Ovary (tissue), 9 donors: ENCODE measurements around the gene KYAT1. TPM values are rescaled to one million over a fixed set of nuclear protein-coding genes. Genes with fewer than 3 reads are reported as not detected.
"Not testable (repeated sequence)": the region's sequence is repeated elsewhere in the genome, so short reads cannot be mapped to it uniquely, and the experiment has no call there.

Experiments
- DNase-seq, 5 donors: peaks; one replicate each; pipeline ENCODE4 v3.0.0-alpha.2; 2019 to 2020
- H3K27ac ChIP-seq, 2 donors: fragments of 200-600 bp; one replicate each; pipeline versions ENCODE4 v1.5.1 to v1.8.0; 2019 to 2022
- H3K27me3 ChIP-seq: fragments of 200-600 bp; one replicate; pipeline ENCODE4 v1.8.0; 2022
- H3K36me3 ChIP-seq: fragments of 200-600 bp; sonication (generic); one replicate; pipeline ENCODE4 v1.5.1; 2019
- H3K4me1 ChIP-seq: one replicate; pipeline ENCODE4 v1.8.1; 2013; ENCODE audit warnings: mild to moderate bottlenecking, moderate library complexity; ENCODE audit not compliant: insufficient read depth
- H3K4me3 ChIP-seq: fragments of 200-600 bp; sonication (generic); one replicate; pipeline ENCODE4 v1.5.1; 2017
- H3K9me3 ChIP-seq, 2 donors: fragments of 200-600 bp in 1 of 2; sonication (generic) in 1 of 2; one replicate each; pipeline versions ENCODE4 v1.5.1 to v1.8.1; 2013 to 2019; ENCODE audit warnings: mild to moderate bottlenecking in 1 of 2, moderate library complexity in 1 of 2
- CTCF ChIP-seq, 3 donors: fragments of 450-650 bp in 2 of 3; fragments of 200-600 bp in 1 of 3; IDR thresholded peaks; one replicate each; pipeline versions ENCODE4 v1.5.1 to v1.8.0; 2016 to 2022; ENCODE audit warnings: antibody characterized with exemption in 3 of 3, mild to moderate bottlenecking in 1 of 3
- EP300 ChIP-seq: sonication (generic); formaldehyde crosslinking; IDR thresholded peaks from one replicate; pipeline ENCODE4 v1.6.1; 2017; ENCODE audit warnings: antibody characterized with exemption
- POLR2A ChIP-seq: fragments of 450-650 bp; IDR thresholded peaks from one replicate; pipeline ENCODE4 v1.6.1; 2017; ENCODE audit warnings: antibody characterized with exemption, mild to moderate bottlenecking, moderate library complexity
- WGBS, 3 donors: extraction: QIAGEN DNeasy Blood & Tissue Kit in 1 of 3; methylation state at CpG; one replicate each; pipeline versions ENCODE4 v1.1.5 to v1.1.7; 2013 to 2017; 5-methylcytosine and 5-hydroxymethylcytosine counted together
- intact Hi-C, 4 donors: fragments of 100-400 bp; cut with DNase I; formaldehyde crosslinking; loops; one replicate each; pipeline versions ENCODE4 v1.11.0 to v1.15.1; 2022 to 2023
- polyA plus RNA-seq, 2 donors: library from polyadenylated mRNA; stranded (reverse); fragments of 200-250 nt in 1 of 2; fragments of 350-450 nt in 1 of 2; fragmentation: Illumina TruSeq in 1 of 2; extraction: RNeasy Lipid Tissue Mini Kit (QIAGEN cat#74804) in 1 of 2; gene quantifications; one replicate each; pipeline ENCODE4 v1.2.3, GENCODE V29; 2013 to 2014
- total RNA-seq, 7 donors: library from RNA; depleted of rRNA in 2 of 7; stranded (reverse); fragments of >200 nt in 2 of 7; fragmentation: NEBNext Ultra II Directional in 3 of 7; extraction: Animal tissue kit (Norgen Biotek cat#: 25700) in 3 of 7; gene quantifications; one replicate each; pipeline versions ENCODE4 v1.1.0 to v1.2.4, GENCODE V29; 2016 to 2023
- donor health status: DM: no; HTN: no; CAD: no; lungs with moderate emphysema.
- donor health status: DM: no; HTN: no; CAD: no.
- donor health status: Bipolar disorder and iron deficiency.
- donor health status: DM: yes; HTN: yes; CAD: no.
- donor health status: DM: no; HTN: no; CAD: no.
- donor health status: DM: yes; HTN: yes; CAD: no.

The KYAT1 gene
- total and polyA plus RNA-seq, 9 donors, result 4.2 to 10.2 (median 5.8) TPM

- DNase-seq, result no peak
- Histone ChIP-seq H3K9me3 (no peaks in the 10 kb centered on the region), H3K36me3 (no peaks in the 10 kb centered on the region), H3K4me1 (no peaks in the 10 kb centered on the region), H3K4me3 (no peak overlapping the region), H3K27ac (no peak overlapping the region), H3K27me3 (no peaks in the 10 kb centered on the region)
- WGBS, 3 donors, result 81 to 89% (median 84%) methylated on average over 14 of the region's 14 CpGs
- TF ChIP-seq CTCF (IDR thresholded peaks at IDR 0.05) (no peak), POLR2A (no peak), EP300 (no peak)
- intact Hi-C loops, result no loop called here
Observed at GRCh38 chr9:128805661-128806060, 76.1 kb downstream of the KYAT1 start.

DNA sequence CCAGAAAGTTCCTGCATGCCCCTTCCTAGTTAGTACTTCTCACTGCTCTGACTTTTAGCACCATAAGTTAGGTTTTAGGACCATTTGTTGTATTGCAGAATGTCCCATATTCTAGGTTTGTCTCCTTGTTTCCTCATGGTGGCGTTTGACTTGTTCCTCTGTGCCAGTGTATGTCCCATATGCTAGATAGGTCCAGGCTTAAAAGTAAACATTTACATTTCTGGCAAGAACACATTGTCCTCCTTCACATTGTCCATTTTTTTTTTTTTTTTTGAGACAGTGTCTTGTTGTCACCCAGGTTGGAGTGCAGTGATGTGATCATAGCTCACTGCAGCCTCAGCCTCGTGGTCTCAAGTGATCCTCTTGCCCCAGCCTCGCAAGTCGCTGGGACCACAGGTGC is 79.3 kb downstream of the KYAT1 start:
- Histone ChIP-seq H3K4me1 (no peaks in the 10 kb centered on the region), H3K27me3 (no peaks in the 10 kb centered on the region), H3K9me3 (no peaks in the 10 kb centered on the region), H3K36me3 (no peaks in the 10 kb centered on the region), H3K4me3 (no peak overlapping the region), H3K27ac (no peak overlapping the region)
- TF ChIP-seq EP300 (no peak), CTCF (IDR thresholded peaks at IDR 0.05) (no peak), POLR2A (no peak)
- intact Hi-C loops, result no loop called here
- 94 to 95% (median 94%) methylated on average over 4 of the region's 4 CpGs for WGBS, 3 donors
- no peak for DNase-seq

GRCh38 chr9:128800061-128800460 is 81.7 kb downstream of the KYAT1 start:
- 84 to 91% (median 90%) methylated on average over 7 of the region's 7 CpGs for WGBS, 3 donors
- no peaks in the 10 kb centered on the region for H3K36me3 ChIP-seq

DNA sequence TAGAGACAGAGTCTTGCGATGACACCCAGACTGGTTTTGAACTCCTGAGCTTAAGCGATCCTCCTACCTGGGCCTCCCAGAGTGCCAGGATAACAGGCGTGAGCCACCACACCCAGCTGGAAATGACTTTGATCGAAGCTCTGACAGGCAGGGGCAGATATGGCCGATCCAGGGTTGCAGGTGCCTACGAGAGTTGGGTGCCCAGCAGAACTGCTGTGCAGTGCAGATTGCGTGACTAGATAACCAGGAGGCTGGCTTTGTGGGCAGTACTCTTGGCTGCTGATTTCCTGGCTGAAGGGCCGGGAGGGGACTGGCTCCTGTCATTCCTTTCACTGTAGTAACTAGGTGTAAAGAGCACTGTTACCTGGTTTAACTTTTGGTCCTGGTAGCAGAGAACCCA is 82.9 kb downstream of the KYAT1 start:
- intact Hi-C loops, result no loop called here
- WGBS, 3 donors, result 82 to 90% (median 82%) methylated on average over 8 of the region's 8 CpGs
- no peak overlapping the region for H3K4me3 ChIP-seq
- no peak for DNase-seq
- H3K36me3 ChIP-seq, result no peaks in the 10 kb centered on the region
- no peaks in the 10 kb centered on the region for H3K4me1 ChIP-seq
- H3K27me3 ChIP-seq, result no peaks in the 10 kb centered on the region
- H3K27ac ChIP-seq, result no peak overlapping the region
- TF ChIP-seq CTCF (IDR thresholded peaks at IDR 0.05) (no peak), POLR2A (no peak), EP300 (no peak)
- no peaks in the 10 kb centered on the region for H3K9me3 ChIP-seq

More at GRCh38 chr9:128800061-128800460, 81.7 kb downstream of the KYAT1 start:
- intact Hi-C loops, result no loop called here
- H3K4me3 ChIP-seq, result no peak overlapping the region
- H3K27me3 ChIP-seq, result no peaks in the 10 kb centered on the region
- DNase-seq, result no peak
- no peaks in the 10 kb centered on the region for H3K9me3 ChIP-seq
- H3K4me1 ChIP-seq, result no peaks in the 10 kb centered on the region
- TF ChIP-seq POLR2A, result no peak
- no peak for TF ChIP-seq CTCF (IDR thresholded peaks at IDR 0.05)
- TF ChIP-seq EP300, result no peak
- no peak overlapping the region for H3K27ac ChIP-seq

GRCh38 chr9:128794961-128795360 is 86.8 kb downstream of the KYAT1 start:
- intact Hi-C loops, H3K36me3 ChIP-seq, H3K4me1 ChIP-seq, H3K9me3 ChIP-seq, H3K27ac ChIP-seq, DNase-seq, H3K27me3 ChIP-seq, H3K4me3 ChIP-seq: not testable (repeated sequence)
- WGBS, 3 donors, result 41 to 44% (median 43%) methylated on average over 2 of the region's 2 CpGs
